Measurements from ENCODE around the gene PIM3.

GRCh38 chr22:49999946-50000586, 39.5 kb downstream of the PIM3 start:
- TF ChIP-seq CTCF (IDR thresholded peaks at IDR 0.05) (no peak), POLR2A (IDR thresholded peaks at IDR 0.05) (no peak)
